ENCODE results near the gene DIAPH1.
"Not testable (repeated sequence)": the region's sequence is repeated elsewhere in the genome, so short reads cannot be mapped to it uniquely, and the experiment has no call there.

Gene DIAPH1

DNA sequence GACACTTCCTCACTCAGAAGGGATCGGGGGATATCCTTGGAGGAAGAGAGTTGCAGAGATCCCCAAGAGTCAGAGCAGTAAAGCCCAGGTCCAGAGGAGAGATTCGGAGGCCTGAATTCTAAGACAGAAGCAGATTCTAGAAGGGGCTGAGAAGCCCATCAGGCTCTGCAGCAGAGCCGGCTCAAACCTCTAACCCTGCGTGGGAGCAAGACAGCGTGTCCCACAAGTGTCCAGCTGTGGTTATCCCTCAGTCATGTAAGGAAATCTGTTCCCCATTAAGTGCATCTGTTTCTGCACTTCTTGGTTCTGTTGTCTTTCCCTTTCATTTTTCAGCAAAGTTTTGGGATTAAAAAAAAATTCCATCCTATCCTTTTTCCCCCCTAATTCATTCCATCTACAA lies 4.8 kb upstream of the DIAPH1 start:
- peaks cover 73% of the 10 kb centered on the region for H3K36me3 ChIP-seq (ENCODE audit: insufficient read depth, low read length)
- H3K9ac ChIP-seq (ENCODE audit: low read depth, low read length) = no peak overlapping the region
- no peaks in the 10 kb centered on the region for H3K27me3 ChIP-seq (ENCODE audit: control insufficient read depth, insufficient read depth, low read length)
- H3K9me3 ChIP-seq (replicated peaks; ENCODE audit: low read length) = no peaks in the 10 kb centered on the region
- H3K4me1 ChIP-seq (ENCODE audit: control insufficient read depth, insufficient read depth, low read length) = no peaks in the 10 kb centered on the region
- no peak overlapping the region for H3K4me2 ChIP-seq (ENCODE audit: low read length)
- H3K4me3 ChIP-seq (ENCODE audit: low read length) = no peak overlapping the region

DNA sequence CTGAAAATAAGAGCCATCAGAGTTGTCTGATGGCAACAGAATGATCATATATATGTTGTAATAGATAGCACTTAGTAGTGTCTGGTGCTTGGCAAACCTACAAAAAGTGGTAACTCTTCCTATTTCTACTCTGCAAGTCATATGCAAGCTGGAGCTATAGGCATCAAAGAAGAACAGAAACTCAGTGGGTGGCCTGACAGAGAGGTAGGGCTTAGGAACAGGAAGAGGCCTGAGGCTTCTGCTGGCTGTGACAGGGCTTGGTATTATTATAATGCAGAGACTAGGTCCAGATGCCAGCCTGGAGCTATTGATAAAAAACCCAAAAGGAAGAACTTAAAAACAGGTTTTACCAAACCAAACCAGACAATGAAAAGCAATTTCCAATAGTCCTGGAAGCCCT lies 4.4 kb upstream of the DIAPH1 start:
- Histone ChIP-seq H3K4me1 (ENCODE audit: control insufficient read depth, insufficient read depth, low read length) (no peaks in the 10 kb centered on the region), H3K4me2 (ENCODE audit: low read length) (no peak overlapping the region), H3K27me3 (ENCODE audit: control insufficient read depth, insufficient read depth, low read length) (no peaks in the 10 kb centered on the region), H3K9ac (ENCODE audit: low read depth, low read length) (no peak overlapping the region), H3K9me3 (replicated peaks; ENCODE audit: low read length) (no peaks in the 10 kb centered on the region), H3K4me3 (ENCODE audit: low read length) (no peak overlapping the region), H3K36me3 (ENCODE audit: insufficient read depth, low read length) (peaks cover 69% of the 10 kb centered on the region)

DNA sequence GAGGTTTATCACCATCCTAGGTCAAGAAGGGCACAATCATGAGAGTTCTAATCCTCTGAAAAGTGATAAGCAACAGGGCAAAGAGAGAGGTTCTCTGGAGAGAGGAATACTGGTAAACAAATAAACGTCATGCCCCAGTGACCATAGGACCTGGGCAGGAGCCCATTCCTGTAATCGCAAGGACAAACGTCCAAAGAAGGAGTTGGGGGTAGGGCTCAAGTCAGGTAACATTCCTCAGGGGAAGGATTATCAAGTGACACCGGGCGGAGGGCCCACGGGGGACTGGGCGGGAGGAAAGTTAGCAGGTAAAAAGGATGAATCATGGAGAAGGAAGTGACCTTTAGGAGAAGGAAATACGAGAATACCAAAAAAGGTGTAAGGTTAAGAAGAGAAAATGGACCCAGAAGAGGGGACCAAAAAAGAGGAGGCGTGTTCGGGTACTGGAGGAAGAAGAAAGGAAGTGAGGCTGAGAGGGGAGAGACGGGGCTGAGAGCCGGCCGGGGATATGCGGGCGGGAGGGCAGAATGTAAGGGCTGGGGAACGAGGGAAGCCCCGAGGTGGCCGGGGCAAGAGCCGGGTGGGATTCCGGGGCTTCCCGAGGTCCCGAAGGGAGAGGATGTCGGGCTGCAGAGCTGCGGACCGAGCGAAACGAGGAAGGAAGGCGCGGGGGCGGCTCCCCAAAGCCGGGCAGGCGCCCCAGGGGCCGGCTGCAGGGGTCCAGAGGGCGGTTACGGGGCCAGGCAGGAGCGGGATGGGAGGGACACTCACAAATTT lies 583 bp downstream of the DIAPH1 start:
- peak overlapping the region; percentile 91 for H3K4me2 ChIP-seq (ENCODE audit: low read length)
- peaks cover 40% of the 10 kb centered on the region for H3K36me3 ChIP-seq (ENCODE audit: insufficient read depth, low read length)
- H3K9ac ChIP-seq (ENCODE audit: low read depth, low read length) = peak overlapping the region; percentile 96
- no peaks in the 10 kb centered on the region for H3K27me3 ChIP-seq (ENCODE audit: control insufficient read depth, insufficient read depth, low read length)
- H3K4me1 ChIP-seq (ENCODE audit: control insufficient read depth, insufficient read depth, low read length) = peaks cover 19% of the 10 kb centered on the region
- H3K4me3 ChIP-seq (ENCODE audit: low read length) = peak overlapping the region; percentile 89
- H3K9me3 ChIP-seq (replicated peaks; ENCODE audit: low read length) = no peaks in the 10 kb centered on the region

DNA sequence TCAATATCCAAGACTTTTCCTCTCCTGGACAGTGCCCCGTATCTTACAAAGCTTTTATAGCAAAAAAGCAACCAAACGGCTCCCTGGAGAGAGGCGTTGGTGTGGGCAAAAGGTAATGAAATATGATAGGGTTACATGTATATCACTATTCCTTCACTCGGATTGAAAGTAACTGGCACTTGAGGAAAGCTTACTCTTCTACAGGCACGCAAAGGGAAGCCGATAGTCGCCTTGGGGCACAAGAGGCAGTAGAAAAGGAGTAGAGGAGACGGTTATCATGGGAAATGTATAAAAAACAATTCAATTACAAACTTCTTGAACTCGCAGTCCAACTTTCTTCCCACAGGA lies 1.1 kb downstream of the DIAPH1 start:
- H3K9me3 ChIP-seq (replicated peaks; ENCODE audit: low read length) = no peaks in the 10 kb centered on the region
- no peaks in the 10 kb centered on the region for H3K27me3 ChIP-seq (ENCODE audit: control insufficient read depth, insufficient read depth, low read length)
- H3K9ac ChIP-seq (ENCODE audit: low read depth, low read length) = peak overlapping the region; percentile 96
- H3K4me1 ChIP-seq (ENCODE audit: control insufficient read depth, insufficient read depth, low read length) = peaks cover 19% of the 10 kb centered on the region
- peak overlapping the region; percentile 91 for H3K4me2 ChIP-seq (ENCODE audit: low read length)
- H3K4me3 ChIP-seq (ENCODE audit: low read length) = peak overlapping the region; percentile 89
- peaks cover 34% of the 10 kb centered on the region for H3K36me3 ChIP-seq (ENCODE audit: insufficient read depth, low read length)

DNA sequence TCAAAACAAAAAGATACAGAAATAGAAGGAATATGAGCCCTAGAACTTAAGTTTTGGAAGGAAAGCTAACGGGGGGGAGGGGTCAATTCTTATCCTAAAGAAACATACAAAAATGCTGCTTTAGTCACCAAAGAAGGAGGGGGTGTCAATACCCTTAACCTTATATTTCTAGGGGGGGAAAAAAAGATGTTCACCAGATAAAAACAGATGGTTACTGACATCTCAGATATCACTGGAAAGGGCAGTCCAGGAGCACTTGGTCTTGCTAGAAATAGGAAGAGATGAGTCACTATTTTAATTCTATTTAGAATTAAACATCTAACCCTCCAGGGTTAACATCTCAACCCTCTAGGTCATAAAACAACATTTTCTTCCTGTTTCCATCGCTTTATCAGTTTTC lies 1.7 kb downstream of the DIAPH1 start:
- Histone ChIP-seq H3K9ac (ENCODE audit: low read depth, low read length) (no peak overlapping the region), H3K27me3 (ENCODE audit: control insufficient read depth, insufficient read depth, low read length) (no peaks in the 10 kb centered on the region), H3K4me1 (ENCODE audit: control insufficient read depth, insufficient read depth, low read length) (peaks cover 19% of the 10 kb centered on the region), H3K9me3 (replicated peaks; ENCODE audit: low read length) (no peaks in the 10 kb centered on the region), H3K4me3 (ENCODE audit: low read length) (peak overlapping the region; percentile 89), H3K36me3 (ENCODE audit: insufficient read depth, low read length) (peaks cover 32% of the 10 kb centered on the region), H3K4me2 (ENCODE audit: low read length) (peak overlapping the region; percentile 91)

DNA sequence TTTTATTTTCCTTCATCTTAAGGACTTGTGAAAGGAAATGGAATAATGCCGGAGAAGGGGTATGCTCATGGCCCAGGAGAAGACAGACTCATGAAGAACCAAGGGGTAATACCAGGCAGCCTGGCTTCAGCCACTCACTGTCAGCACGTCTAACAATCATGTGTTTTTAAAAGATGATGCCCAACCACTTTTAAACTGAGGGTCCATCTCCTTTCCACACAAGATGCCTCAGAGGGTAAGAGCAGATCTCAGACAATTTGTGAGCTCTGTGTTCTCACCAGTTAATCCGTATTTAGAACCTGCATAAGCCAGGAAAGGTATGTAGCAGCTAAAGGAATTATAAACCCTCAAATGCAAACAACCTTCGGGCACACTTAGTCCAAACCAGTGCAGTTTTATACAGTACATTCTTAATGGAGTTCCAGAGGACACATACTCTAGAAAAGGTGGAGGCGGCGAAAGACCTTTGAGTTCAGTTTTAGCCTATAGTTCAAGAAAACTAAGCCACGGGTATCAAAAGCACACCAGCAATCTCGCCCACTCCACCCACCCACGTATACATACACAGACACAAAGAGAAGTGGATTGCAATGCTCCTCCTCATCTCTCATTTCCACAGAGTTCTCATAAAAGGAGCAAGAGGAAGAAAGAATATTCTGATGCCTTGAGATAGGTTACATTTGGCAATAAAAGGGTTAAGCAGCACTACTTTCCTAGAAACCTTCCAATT lies 2.6 kb downstream of the DIAPH1 start:
- peaks cover 23% of the 10 kb centered on the region for H3K36me3 ChIP-seq (ENCODE audit: insufficient read depth, low read length)
- H3K9me3 ChIP-seq (replicated peaks; ENCODE audit: low read length) = no peaks in the 10 kb centered on the region
- peaks cover 19% of the 10 kb centered on the region for H3K4me1 ChIP-seq (ENCODE audit: control insufficient read depth, insufficient read depth, low read length)
- H3K27me3 ChIP-seq (ENCODE audit: control insufficient read depth, insufficient read depth, low read length) = no peaks in the 10 kb centered on the region
- H3K4me3 ChIP-seq (ENCODE audit: low read length) = no peak overlapping the region
- H3K4me2 ChIP-seq (ENCODE audit: low read length) = peak overlapping the region; percentile 91
- no peak overlapping the region for H3K9ac ChIP-seq (ENCODE audit: low read depth, low read length)

DNA sequence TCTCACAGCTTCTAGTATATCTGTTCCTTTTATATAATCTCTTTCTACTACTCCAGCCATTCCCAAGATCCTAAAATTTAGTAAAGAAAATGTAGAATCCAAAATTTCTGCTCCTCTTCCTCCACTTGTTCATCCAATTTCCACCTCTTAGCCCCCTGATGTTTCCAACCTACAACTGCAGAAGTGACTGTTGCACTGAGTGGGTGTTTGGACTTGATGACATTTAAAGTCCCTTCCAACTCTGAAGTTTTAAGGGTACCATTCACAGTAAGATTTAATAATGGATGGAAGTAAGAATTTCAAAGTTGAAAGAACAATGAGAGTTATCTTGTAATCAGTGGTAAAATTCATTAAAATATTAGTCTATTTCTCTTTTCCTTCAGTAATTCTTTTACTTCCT lies 5.5 kb downstream of the DIAPH1 start:
- no peak overlapping the region for H3K4me2 ChIP-seq (ENCODE audit: low read length)
- H3K9me3 ChIP-seq (replicated peaks; ENCODE audit: low read length) = no peaks in the 10 kb centered on the region
- H3K4me3 ChIP-seq (ENCODE audit: low read length) = no peak overlapping the region
- H3K4me1 ChIP-seq (ENCODE audit: control insufficient read depth, insufficient read depth, low read length) = peaks cover 19% of the 10 kb centered on the region
- H3K9ac ChIP-seq (ENCODE audit: low read depth, low read length) = no peak overlapping the region
- peaks cover 7% of the 10 kb centered on the region for H3K36me3 ChIP-seq (ENCODE audit: insufficient read depth, low read length)
- no peaks in the 10 kb centered on the region for H3K27me3 ChIP-seq (ENCODE audit: control insufficient read depth, insufficient read depth, low read length)

DNA sequence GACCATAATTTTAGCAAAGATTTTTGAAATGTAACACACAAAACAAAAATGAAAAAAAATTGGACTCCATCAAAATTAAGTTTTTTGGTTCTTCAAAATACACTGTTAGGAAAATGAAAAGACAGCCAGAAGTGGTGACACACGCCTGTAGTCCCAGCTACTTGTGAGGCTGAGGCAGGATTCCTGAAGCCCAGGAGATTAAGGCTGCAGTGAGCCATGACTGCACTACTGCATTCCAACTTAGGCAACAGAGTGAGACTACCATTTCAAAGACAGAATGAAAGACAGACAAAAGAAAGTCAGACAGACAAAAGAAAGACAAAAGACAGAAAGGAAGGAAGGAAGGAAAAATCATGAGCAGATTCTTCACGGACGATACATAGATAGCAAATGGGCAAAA lies 7.5 kb downstream of the DIAPH1 start:
- Histone ChIP-seq H3K27me3 (ENCODE audit: control insufficient read depth, insufficient read depth, low read length) (no peaks in the 10 kb centered on the region), H3K9me3 (replicated peaks; ENCODE audit: low read length) (no peaks in the 10 kb centered on the region), H3K4me3 (ENCODE audit: low read length) (no peak overlapping the region), H3K4me1 (ENCODE audit: control insufficient read depth, insufficient read depth, low read length) (peaks cover 3% of the 10 kb centered on the region), H3K36me3 (ENCODE audit: insufficient read depth, low read length) (no peaks in the 10 kb centered on the region), H3K4me2 (ENCODE audit: low read length) (no peak overlapping the region), H3K9ac (ENCODE audit: low read depth, low read length) (no peak overlapping the region)

DNA sequence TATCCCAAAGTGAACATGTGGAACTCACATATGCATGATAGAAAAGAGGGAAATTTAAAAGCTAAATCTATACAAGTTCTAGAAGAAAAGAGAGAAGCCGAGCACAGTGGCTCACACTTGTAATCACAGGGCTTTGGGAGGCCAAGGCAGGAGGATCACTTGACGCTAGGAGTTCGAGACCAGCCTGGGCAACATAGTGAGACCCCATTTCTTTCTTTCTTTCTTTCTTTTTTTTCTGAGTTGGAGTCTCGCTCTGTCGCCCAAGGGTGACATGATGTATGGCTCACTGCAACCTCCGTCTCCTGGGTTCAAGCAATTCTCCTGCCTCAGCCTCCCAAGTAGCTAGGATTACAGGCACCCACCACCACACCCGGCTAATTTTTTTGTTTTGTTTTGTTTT lies 8.9 kb downstream of the DIAPH1 start:
- not testable (repeated sequence) for H3K4me1 ChIP-seq (ENCODE audit: control insufficient read depth, insufficient read depth, low read length); H3K4me2 ChIP-seq (ENCODE audit: low read length); H3K9me3 ChIP-seq (replicated peaks; ENCODE audit: low read length); H3K36me3 ChIP-seq (ENCODE audit: insufficient read depth, low read length); H3K27me3 ChIP-seq (ENCODE audit: control insufficient read depth, insufficient read depth, low read length); H3K9ac ChIP-seq (ENCODE audit: low read depth, low read length); H3K4me3 ChIP-seq (ENCODE audit: low read length)

DNA sequence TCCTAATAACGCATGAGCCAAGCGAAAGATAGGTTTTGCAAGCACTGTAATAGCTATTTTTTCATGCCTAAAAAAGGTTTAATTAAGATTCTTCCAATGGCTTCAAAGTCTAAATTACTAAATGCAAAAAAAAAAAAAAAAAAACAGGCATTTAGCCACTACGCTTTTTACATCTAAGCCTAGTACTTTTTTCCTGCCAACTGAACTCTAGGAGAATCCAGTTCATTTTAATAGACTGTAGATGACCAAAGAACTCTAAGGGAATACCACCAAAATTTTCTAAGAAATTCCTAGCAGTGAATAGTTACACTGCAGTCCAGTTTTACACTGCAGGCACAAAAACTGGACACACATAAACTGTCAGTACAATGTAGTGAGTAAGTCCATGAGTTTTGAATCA lies 9.8 kb downstream of the DIAPH1 start:
- no peak overlapping the region for H3K9ac ChIP-seq (ENCODE audit: low read depth, low read length)
- H3K4me2 ChIP-seq (ENCODE audit: low read length) = no peak overlapping the region
- H3K4me1 ChIP-seq (ENCODE audit: control insufficient read depth, insufficient read depth, low read length) = peaks cover 7% of the 10 kb centered on the region
- no peak overlapping the region for H3K4me3 ChIP-seq (ENCODE audit: low read length)
- H3K36me3 ChIP-seq (ENCODE audit: insufficient read depth, low read length) = no peaks in the 10 kb centered on the region
- no peaks in the 10 kb centered on the region for H3K27me3 ChIP-seq (ENCODE audit: control insufficient read depth, insufficient read depth, low read length)
- no peaks in the 10 kb centered on the region for H3K9me3 ChIP-seq (replicated peaks; ENCODE audit: low read length)

DNA sequence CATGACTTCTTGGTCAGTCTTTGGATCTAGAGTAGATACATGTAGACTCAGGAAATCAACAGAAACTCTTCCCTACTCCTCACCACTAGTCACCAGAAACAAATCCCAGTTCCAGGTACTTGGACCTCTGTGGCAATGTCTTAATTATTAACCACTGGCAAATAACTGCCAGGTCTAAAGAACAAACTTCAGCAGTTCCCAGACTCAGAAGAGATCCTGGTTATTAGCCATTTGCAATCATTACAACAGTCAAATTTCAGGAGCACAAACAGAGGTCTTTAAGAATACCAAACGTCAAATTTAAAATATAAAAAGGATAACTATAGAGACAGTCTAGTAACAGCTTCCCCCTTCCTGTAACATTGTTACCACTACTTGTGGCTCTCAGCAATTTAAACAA lies 10.2 kb downstream of the DIAPH1 start:
- no peak overlapping the region for H3K4me3 ChIP-seq (ENCODE audit: low read length)
- no peaks in the 10 kb centered on the region for H3K36me3 ChIP-seq (ENCODE audit: insufficient read depth, low read length)
- no peak overlapping the region for H3K9ac ChIP-seq (ENCODE audit: low read depth, low read length)
- peaks cover 12% of the 10 kb centered on the region for H3K4me1 ChIP-seq (ENCODE audit: control insufficient read depth, insufficient read depth, low read length)
- H3K9me3 ChIP-seq (replicated peaks; ENCODE audit: low read length) = no peaks in the 10 kb centered on the region
- H3K4me2 ChIP-seq (ENCODE audit: low read length) = no peak overlapping the region
- H3K27me3 ChIP-seq (ENCODE audit: control insufficient read depth, insufficient read depth, low read length) = no peaks in the 10 kb centered on the region

DNA sequence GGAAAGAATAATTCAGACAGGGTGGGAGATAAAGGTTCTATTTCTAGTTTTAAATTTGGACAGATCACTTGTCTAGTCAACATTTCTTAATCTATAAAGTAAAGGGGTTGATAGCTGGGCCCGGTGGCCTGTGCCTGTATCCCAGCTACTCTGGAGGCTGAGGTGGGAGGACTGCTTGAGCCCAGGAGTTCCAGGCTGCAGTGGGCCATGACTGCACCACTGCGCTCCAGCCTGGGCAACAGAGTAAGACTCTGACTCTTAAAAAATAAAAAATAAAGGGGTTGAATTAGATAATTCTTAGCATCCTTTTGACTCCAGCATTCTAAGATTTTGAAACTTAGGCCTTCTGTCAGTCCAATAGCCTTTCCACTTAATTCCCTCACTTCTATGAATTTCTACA lies 10.8 kb downstream of the DIAPH1 start:
- Histone ChIP-seq H3K4me2 (ENCODE audit: low read length) (no peak overlapping the region), H3K36me3 (ENCODE audit: insufficient read depth, low read length) (no peaks in the 10 kb centered on the region), H3K4me1 (ENCODE audit: control insufficient read depth, insufficient read depth, low read length) (peaks cover 13% of the 10 kb centered on the region), H3K27me3 (ENCODE audit: control insufficient read depth, insufficient read depth, low read length) (no peaks in the 10 kb centered on the region), H3K9me3 (replicated peaks; ENCODE audit: low read length) (no peaks in the 10 kb centered on the region), H3K4me3 (ENCODE audit: low read length) (no peak overlapping the region), H3K9ac (ENCODE audit: low read depth, low read length) (no peak overlapping the region)
